Heart right ventricle (tissue), 16 donors: ENCODE data around the gene RAI1. TPM values are rescaled to one million over a fixed set of nuclear protein-coding genes. Genes with fewer than 3 reads are reported as not detected.

Experiments used
- ATAC-seq, 8 donors: fragments of 200-7000 bp; cut with Tn5 transposase; one replicate each; pipeline ENCODE4 v1.9.1; 2020; ENCODE audit warnings: mild to moderate bottlenecking in 8 of 8, moderate library complexity in 8 of 8, moderate number of reproducible peaks in 1 of 8
- DNase-seq, 2 donors: peaks; one replicate each; pipeline ENCODE4 v3.0.0-alpha.2; 2020
- H3K27ac ChIP-seq, 10 donors: fragments of 200-600 bp; sonication (generic) in 2 of 10; one replicate each; pipeline versions ENCODE4 v1.5.0 to v1.8.0; 2020 to 2022; ENCODE audit warnings: mild to moderate bottlenecking in 3 of 10
- H3K27me3 ChIP-seq, 7 donors: fragments of 200-600 bp; one replicate each; pipeline ENCODE4 v1.8.0; 2021 to 2022; ENCODE audit warnings: mild to moderate bottlenecking in 2 of 7
- H3K36me3 ChIP-seq, 9 donors: fragments of 200-600 bp; sonication (generic) in 1 of 9; one replicate each; pipeline versions ENCODE4 v1.5.0 to v1.8.0; 2020 to 2022; ENCODE audit warnings: mild to moderate bottlenecking in 2 of 9
- H3K4me1 ChIP-seq, 9 donors: fragments of 200-600 bp; sonication (generic) in 1 of 9; one replicate each; pipeline versions ENCODE4 v1.5.0 to v1.8.0; 2020 to 2022; ENCODE audit warnings: mild to moderate bottlenecking in 4 of 9
- H3K4me3 ChIP-seq, 10 donors: fragments of 200-600 bp; sonication (generic) in 2 of 10; one replicate each; pipeline versions ENCODE4 v1.5.0 to v1.8.0; 2020 to 2022; ENCODE audit warnings: mild to moderate bottlenecking in 7 of 10, moderate library complexity in 2 of 10
- H3K9me3 ChIP-seq, 11 donors: fragments of 200-600 bp in 10 of 11; sonication (generic) in 2 of 11; one replicate each; pipeline versions ENCODE4 v1.5.0 to v1.8.0; 2013 to 2022; ENCODE audit warnings: mild to moderate bottlenecking in 2 of 11, control low read depth in 1 of 11, moderate library complexity in 1 of 11
- CTCF ChIP-seq, 9 donors: fragments of 200-600 bp; sonication (generic) in 2 of 9; IDR thresholded peaks; one replicate each; pipeline versions ENCODE4 v1.5.0 to v1.8.0; 2021 to 2022; ENCODE audit warnings: antibody characterized with exemption in 9 of 9, mild to moderate bottlenecking in 5 of 9, moderate library complexity in 1 of 9
- WGBS, 2 donors: extraction: QIAGEN DNeasy Blood & Tissue Kit; methylation state at CpG; one replicate each; pipeline ENCODE4 v1.1.7; 2013; ENCODE audit warnings: inconsistent platforms in 1 of 2; 5-methylcytosine and 5-hydroxymethylcytosine counted together
- intact Hi-C, 10 donors: fragments of 100-400 bp; cut with DNase I; formaldehyde crosslinking; loops; one replicate each; pipeline versions ENCODE4 v1.11.1 to v1.14.2; 2022
- polyA plus RNA-seq, 2 donors: library from polyadenylated mRNA; stranded (reverse); fragments of 200-250 nt; gene quantifications; one replicate each; pipeline ENCODE4 v1.2.3, GENCODE V29; 2013
- total RNA-seq, 10 donors: library from RNA; stranded (reverse); fragmentation: NEBNext Ultra II Directional in 3 of 10; extraction: Animal tissue kit (Norgen Biotek cat#: 25700) in 3 of 10; gene quantifications; one replicate each; pipeline versions ENCODE4 v1.2.1 to v1.2.4, GENCODE V29; 2021 to 2023
- donor health status: Arrhythmogenic right ventricular cardiomyopathy.
- donor health status: ischemic (EF 13 %, LVEDD 7.1; RV severe dilation, severe dysfunction).
- donor health status: healthy with polysubstance abuse.
- donor health status: DM: no; HTN: yes; CAD: no.
- donor health status: DM: no; HTN: no; CAD: no.
- donor health status: ischemic (EF 25% LVEDD 6.9; RV normal size, moderate dysfunction).
- donor health status: ischemic (EF 25% LVEDD 5.7; RV mildly dilated, moderate dysfunction).
- donor health status: healthy.
- donor health status: DM: yes; HTN: yes; CAD: no.
- donor health status: Ischemic cardiomyopathy.
- donor health status: ischemic (EF 35%, LVEDD 5.7; RV mildly dilated, moderate dysfunction).
- donor health status: nonischemic (EF 11% LVEDD 7.7; RV severe dilation, severe dysfunction).
- donor health status: DM: yes; HTN: yes; CAD: no.
- donor health status: PGD.
- donor health status: ischemic (EF 29% LVEDD 5.4; RV normal size, mild dysfunction).
- donor health status: nonischemic (EF 23%, LVEDD 6.1; RV moderate dilation, normal function).

RAI1 gene
- total and polyA plus RNA-seq, 12 donors, result 13.8 to 32.0 (median 19.8) TPM

GRCh38 chr17:17763734-17764133 lies 82.5 kb downstream of the RAI1 start:
- H3K36me3 ChIP-seq, result peaks cover 0 to 13% (median 0%) of the 10 kb centered on the region in 9 donors
- 81 to 82% methylated on average over 5 of the region's 5 CpGs for WGBS, 2 donors
- H3K27me3 ChIP-seq, result no peaks in the 10 kb centered on the region
- intact Hi-C loops, result loop anchor here in 1 of 10 donors (10.0 kb wide), 1 partner anchor 91 kb away; no protein-coding TSS in a partner anchor
- no peak for TF ChIP-seq CTCF (IDR thresholded peaks at IDR 0.05)
- ATAC-seq (no peak), DNase-seq (no peak)
- peaks cover 17 to 77% (median 55%) of the 10 kb centered on the region in 9 donors for H3K4me1 ChIP-seq
- H3K4me3 ChIP-seq, result no peak overlapping the region
- no peaks in the 10 kb centered on the region for H3K9me3 ChIP-seq
- no peak overlapping the region for H3K27ac ChIP-seq

- DNase-seq, result no peak
- 84 to 86% methylated on average over 14 of the region's 14 CpGs for WGBS, 2 donors
- H3K27me3 ChIP-seq, result no peaks in the 10 kb centered on the region
- TF ChIP-seq CTCF (IDR thresholded peaks at IDR 0.05), result no peak
- H3K9me3 ChIP-seq, result no peaks in the 10 kb centered on the region
- no peak overlapping the region for H3K27ac ChIP-seq
- ATAC-seq, result no peak
- peaks cover 0 to 13% (median 0%) of the 10 kb centered on the region in 9 donors for H3K36me3 ChIP-seq
- H3K4me3 ChIP-seq, result no peak overlapping the region
- intact Hi-C loops, result loop anchor here in 1 of 10 donors (10.0 kb wide), 1 partner anchor 89 kb away; no protein-coding TSS in a partner anchor
- H3K4me1 ChIP-seq, result peaks cover 23 to 77% (median 67%) of the 10 kb centered on the region in 9 donors
These were observed 84.3 kb downstream of the RAI1 start for GRCh38 chr17:17765359-17766076.

GRCh38 chr17:17766077-17766743 lies 85.0 kb downstream of the RAI1 start:
- peaks cover 0 to 13% (median 0%) of the 10 kb centered on the region in 9 donors for H3K36me3 ChIP-seq
- H3K9me3 ChIP-seq, result no peaks in the 10 kb centered on the region
- peak overlapping the region in 2 of 10 donors; percentile 9 to 31 for H3K27ac ChIP-seq
- DNase-seq (no peak), ATAC-seq (peak in 1 of 8 donors; percentile 16)
- H3K4me1 ChIP-seq, result peaks cover 29 to 77% (median 69%) of the 10 kb centered on the region in 9 donors
- 81 to 85% methylated on average over 20 of the region's 20 CpGs for WGBS, 2 donors
- H3K27me3 ChIP-seq, result no peaks in the 10 kb centered on the region
- no peak overlapping the region for H3K4me3 ChIP-seq
- intact Hi-C loops, result loop anchor here in 1 of 10 donors (10.0 kb wide), 1 partner anchor 89 kb away; no protein-coding TSS in a partner anchor
- no peak for TF ChIP-seq CTCF (IDR thresholded peaks at IDR 0.05)

- peaks cover 0 to 13% (median 0%) of the 10 kb centered on the region in 9 donors for H3K36me3 ChIP-seq
- H3K27me3 ChIP-seq, result no peaks in the 10 kb centered on the region
- no peak for DNase-seq
- no peaks in the 10 kb centered on the region for H3K9me3 ChIP-seq
- H3K27ac ChIP-seq, result peak overlapping the region in 3 of 10 donors; percentile 6 to 31 (median 9)
- H3K4me1 ChIP-seq, result peaks cover 30 to 77% (median 68%) of the 10 kb centered on the region in 9 donors
- intact Hi-C loops, result loop anchor here in 1 of 10 donors (10.0 kb wide), 1 partner anchor 88 kb away; no protein-coding TSS in a partner anchor
- no peak for ATAC-seq
- H3K4me3 ChIP-seq, result no peak overlapping the region
- TF ChIP-seq CTCF (IDR thresholded peaks at IDR 0.05), result no peak
- WGBS, 2 donors, result 68 to 83% methylated on average over 4 of the region's 4 CpGs
These were observed 85.5 kb downstream of the RAI1 start for GRCh38 chr17:17766744-17767120.
